ENCODE results near the gene JPH3.

JPH3 gene

GRCh38 chr16:87601401-87601981 is 817 bp upstream of the JPH3 start:
- no peak for DNase-seq (ENCODE audit: low read depth)

DNA sequence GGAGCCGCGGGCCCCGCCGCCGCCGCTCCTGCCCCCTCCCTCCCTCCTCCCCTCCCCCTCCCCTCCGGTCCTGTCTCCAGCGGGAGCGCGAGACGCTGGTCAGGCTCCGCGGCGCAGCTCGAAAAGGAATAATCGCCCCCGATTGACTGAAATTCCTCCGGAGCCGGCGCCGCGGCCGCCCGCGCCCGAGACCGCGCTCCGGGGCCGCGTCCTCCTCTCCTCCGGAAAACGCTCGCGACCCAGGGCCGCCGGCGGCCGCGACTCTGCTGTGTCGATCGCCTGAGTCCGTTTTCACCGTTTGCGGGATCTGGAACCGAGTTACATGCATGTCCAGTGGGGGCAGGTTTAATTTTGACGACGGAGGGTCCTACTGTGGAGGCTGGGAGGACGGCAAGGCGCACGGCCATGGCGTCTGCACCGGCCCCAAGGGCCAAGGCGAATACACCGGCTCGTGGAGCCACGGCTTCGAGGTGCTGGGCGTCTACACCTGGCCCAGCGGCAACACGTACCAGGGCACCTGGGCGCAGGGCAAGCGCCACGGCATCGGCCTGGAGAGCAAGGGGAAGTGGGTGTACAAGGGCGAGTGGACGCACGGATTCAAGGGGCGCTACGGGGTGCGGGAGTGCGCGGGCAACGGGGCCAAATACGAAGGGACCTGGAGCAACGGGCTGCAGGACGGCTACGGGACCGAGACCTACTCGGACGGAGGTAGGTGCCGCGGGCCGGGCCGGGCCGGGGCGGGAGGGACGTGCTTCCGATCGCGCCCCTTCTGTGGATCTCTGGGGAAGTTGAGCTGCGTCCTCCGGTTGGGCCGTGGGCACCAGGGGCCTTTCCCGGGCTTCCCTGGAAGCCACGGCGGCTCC is 744 bp downstream of the JPH3 start:
- DNase-seq (ENCODE audit: low read depth) = no peak

GRCh38 chr16:87603684-87604633 is 1.7 kb downstream of the JPH3 start:
- DNase-seq (ENCODE audit: low read depth) = no peak

DNA sequence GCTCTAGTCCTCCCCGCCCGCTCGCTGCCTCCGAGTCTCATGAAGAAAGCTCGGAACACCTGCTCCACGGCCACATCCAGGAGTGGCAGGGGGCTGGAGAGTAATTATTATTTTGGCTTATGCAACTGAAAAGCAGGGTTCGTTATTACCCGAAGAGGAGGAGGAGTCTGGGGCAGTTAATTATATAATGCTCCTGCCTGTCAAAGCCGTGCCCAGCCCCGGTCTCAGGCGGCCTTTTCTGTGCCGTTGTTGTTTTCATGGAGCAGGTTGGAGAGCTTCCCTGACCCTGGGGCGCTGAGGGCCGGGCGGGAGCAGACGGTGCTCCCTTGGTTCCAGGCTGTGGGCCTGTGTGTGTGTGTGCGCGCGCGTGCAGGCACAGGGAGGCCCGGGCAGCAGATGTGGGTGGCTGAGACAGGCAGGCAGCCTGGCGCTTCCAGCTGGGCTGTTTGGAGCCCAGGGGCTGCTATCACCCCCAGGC is 2.4 kb downstream of the JPH3 start:
- DNase-seq (ENCODE audit: low read depth) = no peak

- no peak for DNase-seq (ENCODE audit: low read depth)
Measured at GRCh38 chr16:87607223-87607622, 4.9 kb downstream of the JPH3 start.

GRCh38 chr16:87607871-87608270 is 5.6 kb downstream of the JPH3 start:
- DNase-seq (ENCODE audit: low read depth) = no peak

- DNase-seq (ENCODE audit: low read depth) = no peak
Measured at GRCh38 chr16:87608400-87608985, 6.2 kb downstream of the JPH3 start.

- no peak for DNase-seq (ENCODE audit: low read depth)
Measured at GRCh38 chr16:87610026-87610425, 7.7 kb downstream of the JPH3 start.

DNA sequence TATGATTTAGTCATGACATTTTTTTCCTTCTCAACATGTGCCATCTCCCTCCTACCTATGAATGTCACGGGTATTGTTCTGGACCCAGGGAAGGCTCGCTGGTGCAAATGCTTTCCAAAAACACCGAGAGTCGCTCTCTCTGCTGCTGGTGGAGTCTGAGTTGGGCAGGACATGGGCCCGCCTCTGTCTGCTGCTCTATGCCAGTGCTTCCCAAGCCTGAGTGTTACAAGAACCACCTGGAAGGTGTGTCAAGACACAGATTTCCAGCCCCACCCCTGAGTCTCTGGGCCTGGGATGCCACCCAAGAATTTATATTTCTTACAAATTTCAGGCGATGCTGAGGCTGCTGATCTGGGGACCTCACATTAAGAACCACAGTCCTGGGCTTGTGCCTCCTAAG is 9.1 kb downstream of the JPH3 start:
- no peak for DNase-seq (ENCODE audit: low read depth)

DNA sequence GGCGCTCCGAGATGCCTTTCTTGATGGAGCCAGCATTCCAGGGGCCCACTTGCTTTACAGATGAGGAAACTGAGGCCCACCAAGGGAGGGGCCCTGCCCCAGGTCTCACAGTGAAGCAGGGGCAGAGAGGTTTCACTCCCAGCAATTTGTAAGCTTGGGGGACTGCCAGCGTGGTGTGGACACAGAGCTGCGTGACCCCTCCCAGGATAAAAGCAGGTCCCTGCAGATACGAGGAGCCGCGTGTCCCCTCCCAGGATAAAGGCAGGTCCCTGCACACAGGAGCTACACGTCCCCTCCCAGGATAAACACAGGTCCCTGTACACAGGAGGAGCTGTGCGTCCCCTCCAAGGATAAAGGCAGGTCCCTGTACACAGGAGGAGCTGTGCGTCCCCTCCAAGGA is 11.7 kb downstream of the JPH3 start:
- DNase-seq (ENCODE audit: low read depth) = no peak

- DNase-seq (ENCODE audit: low read depth) = no peak
Measured at GRCh38 chr16:87615621-87616041, 13.3 kb downstream of the JPH3 start.

DNA sequence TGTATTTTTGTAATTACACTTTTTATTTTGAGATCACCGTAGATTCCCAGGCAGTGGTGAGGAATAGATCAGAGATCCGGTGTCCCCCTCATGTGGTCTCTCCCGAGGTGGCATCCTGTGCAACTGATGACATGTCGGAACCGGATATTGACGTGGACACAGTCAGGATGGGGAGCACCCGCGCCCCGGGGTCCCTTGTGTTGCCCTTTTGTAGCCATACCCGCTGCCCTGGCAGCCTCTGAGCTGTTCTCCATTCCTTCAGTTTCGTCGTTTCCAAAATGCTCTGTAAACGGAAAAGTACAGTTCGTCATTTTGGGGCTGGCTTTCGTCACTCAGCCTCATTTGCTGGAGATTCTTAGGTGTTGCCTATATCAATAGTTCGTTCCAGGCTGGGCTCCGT is 14.2 kb downstream of the JPH3 start:
- DNase-seq (ENCODE audit: low read depth) = no peak

- DNase-seq (ENCODE audit: low read depth) = no peak
Measured at GRCh38 chr16:87618216-87618615, 15.9 kb downstream of the JPH3 start.

DNA sequence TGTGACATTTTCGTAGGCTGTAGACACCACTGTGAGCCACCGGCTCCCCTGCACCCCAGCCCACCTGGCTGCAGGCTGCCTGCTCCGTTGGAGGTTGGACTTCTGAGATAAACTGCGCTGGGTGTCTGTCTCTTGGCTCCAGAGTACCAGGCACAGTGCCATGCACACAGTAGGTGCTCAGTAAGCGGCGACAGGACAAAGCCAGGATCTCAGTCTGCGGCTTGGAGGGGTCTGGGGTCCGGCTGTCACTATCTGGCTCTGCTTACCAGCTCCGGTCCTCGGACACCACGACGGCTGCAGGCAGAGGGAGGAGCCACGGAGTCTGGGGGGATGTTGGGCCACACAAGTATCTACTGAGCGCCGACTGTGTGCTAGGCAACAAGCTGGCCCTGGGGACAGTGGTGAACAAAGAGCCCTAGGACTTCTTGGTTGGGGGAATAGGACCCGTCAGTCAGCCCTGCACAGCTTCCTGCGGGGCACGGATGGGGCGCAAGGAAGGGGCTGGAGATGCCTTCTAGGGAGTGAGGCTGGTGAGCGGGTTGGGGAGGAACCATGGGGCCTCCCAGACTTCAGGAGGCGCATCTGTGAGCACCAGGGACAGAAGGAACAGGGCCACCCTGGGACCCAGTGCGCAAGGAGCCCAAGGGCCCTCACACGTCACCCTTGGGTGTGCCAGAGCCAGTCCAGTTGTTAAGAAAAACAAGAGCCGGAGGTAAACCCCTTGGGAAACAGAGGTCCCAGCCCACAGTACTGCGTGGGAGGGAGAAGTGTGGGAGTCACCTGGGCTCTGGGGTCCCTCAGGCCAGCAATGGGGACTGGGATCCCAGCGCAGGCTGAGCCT is 17.3 kb downstream of the JPH3 start:
- DNase-seq (ENCODE audit: low read depth) = no peak

DNA sequence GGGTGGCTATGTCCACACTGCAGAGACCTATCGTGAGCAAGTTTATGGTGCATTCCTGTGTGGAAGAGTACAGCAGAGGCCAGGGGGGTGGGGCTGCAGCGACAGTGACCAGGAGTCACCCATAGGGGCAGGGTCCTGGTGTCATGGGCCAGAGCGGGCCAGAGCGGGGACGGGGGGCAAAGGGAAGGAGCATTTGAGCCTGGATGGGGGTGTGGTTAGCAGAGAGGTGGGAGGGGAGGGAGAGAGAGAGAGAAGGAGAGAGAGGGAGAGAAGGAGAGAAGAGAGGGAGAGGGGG is 17.8 kb downstream of the JPH3 start:
- no peak for DNase-seq (ENCODE audit: low read depth)

GRCh38 chr16:87621550-87621829 is 19.2 kb downstream of the JPH3 start:
- no peak for DNase-seq (ENCODE audit: low read depth)

GRCh38 chr16:87621976-87622713 is 19.8 kb downstream of the JPH3 start:
- no peak for DNase-seq (ENCODE audit: low read depth)

- DNase-seq (ENCODE audit: low read depth) = no peak
Measured at GRCh38 chr16:87622756-87623319, 20.5 kb downstream of the JPH3 start.

DNA sequence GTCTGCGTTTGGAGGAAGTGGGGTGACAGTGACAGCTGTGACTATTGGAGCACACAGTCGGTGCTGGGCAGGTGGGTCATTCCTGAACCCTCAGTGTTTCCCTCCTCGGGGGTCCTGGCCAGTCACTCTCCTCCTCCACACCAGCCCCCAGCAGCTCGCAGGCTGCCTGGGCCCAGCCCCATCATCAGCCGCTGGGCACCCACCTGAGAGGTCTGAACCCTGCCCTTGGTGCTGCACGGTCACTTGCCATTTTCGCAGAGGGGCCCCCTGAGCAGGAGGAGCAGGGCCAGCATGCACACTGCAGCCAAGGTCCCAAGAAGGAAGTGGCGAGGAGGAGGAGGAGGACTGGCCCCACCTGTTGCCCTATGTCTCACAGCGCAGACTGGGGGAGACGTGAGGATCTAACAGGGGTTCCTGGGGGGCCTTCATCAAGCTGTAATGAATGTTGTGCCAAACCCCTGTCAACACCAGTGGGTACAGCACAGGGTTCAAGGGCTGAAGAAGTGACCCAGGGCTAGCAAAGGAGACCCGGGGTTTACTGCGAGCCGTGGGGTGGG is 23.0 kb downstream of the JPH3 start:
- no peak for DNase-seq (ENCODE audit: low read depth)

DNA sequence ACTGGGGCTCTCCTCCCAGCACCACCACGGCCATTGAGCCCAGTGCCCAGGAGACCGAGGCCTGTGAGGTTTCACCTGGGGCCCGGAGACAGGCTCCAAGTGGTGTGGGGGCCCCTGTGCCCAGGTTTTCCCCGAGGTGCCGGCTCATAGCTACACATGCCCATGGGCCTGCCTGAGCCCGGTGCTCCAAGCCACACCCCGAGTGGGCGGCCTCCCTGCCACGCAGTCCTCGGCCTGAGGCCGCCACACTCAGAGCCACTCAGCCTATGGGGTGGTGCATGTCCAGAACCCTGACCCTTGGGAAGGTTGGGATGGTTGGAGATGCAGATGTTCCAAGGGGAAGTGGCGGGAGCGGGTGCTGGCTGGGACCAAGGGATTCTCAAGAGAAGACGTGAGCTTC is 24.1 kb downstream of the JPH3 start:
- DNase-seq (ENCODE audit: low read depth) = no peak

Measured in non-pigmented ciliary epithelial cell (primary cell).